HepG2 (cell line): ENCODE measurements around the gene COL5A1. TPM values are rescaled to one million over a fixed set of nuclear protein-coding genes. Genes with fewer than 3 reads are reported as not detected.

ENCODE experiments used
- ATAC-seq: fragments of 200-7000 bp; cut with Tn5 transposase; 3 replicates; pipeline ENCODE4 v1.9.1; 2020; ENCODE audit warnings: mild to moderate bottlenecking, moderate library complexity
- BruUV-seq: library from RNA; stranded (reverse); fragments of 400-500 nt; replicated peaks from 2 replicates; lab custom pipeline; 2021; lab: Mats Ljungman, UMichigan
- CTCF ChIA-PET: fragments of 300-600 bp; formaldehyde crosslinking; extraction: SDS; loops from one replicate; lab custom pipeline; 2021; ENCODE audit warnings: low total read pairs, inconsistent platforms, low intra/inter-chr PET ratio; lab: Yijun Ruan, JAX
- POLR2A ChIA-PET: fragments of 350-600 bp; sonication (Branson Sonifier 250); formaldehyde crosslinking; loops from one replicate; lab custom pipeline; 2020; ENCODE audit warnings: antibody characterized with exemption, inconsistent platforms; lab: Yijun Ruan, JAX
- DNase-seq: peaks from one replicate; pipeline ENCODE4 v3.0.0-alpha.2; 2015; ENCODE audit warnings: low spot score
- FAIRE-seq: peaks from 3 replicates; lab custom pipeline; 2011; peaks lifted over from hg19 to GRCh38; lab: Jason Lieb, UNC
- H2AFZ ChIP-seq: one replicate; pipeline ENCODE4 v1.6.1; 2011; ENCODE audit warnings: low read length, inconsistent platforms
- H3K27ac ChIP-seq: fragments of 300-600 bp; 3 replicates; pipeline ENCODE4 v1.8.0; 2011; ENCODE audit warnings: mixed run types, mild to moderate bottlenecking, mixed read lengths, low read length, inconsistent platforms; ENCODE audit not compliant: insufficient read depth; ENCODE audit errors: extremely low read length
- H3K27me3 ChIP-seq, 2 experiments: fragments of 200-600 bp in 1 of 2; 2 replicates in 1 of 2; 3 replicates in 1 of 2; pipeline versions ENCODE4 v1.6.0 to v1.8.0; 2011; ENCODE audit warnings: low read length in 2 of 2, mild to moderate bottlenecking in 2 of 2, moderate library complexity in 2 of 2, inconsistent platforms in 1 of 2; ENCODE audit not compliant: insufficient read depth in 2 of 2, control insufficient read depth in 1 of 2
- H3K36me3 ChIP-seq, 2 experiments: fragments of 200-600 bp in 1 of 2; replicated peaks in 1 of 2; 2 replicates in 1 of 2; 3 replicates in 1 of 2; pipeline versions ENCODE4 v1.5.1 to v1.8.0; 2011; ENCODE audit warnings: low read length in 2 of 2, inconsistent platforms in 1 of 2; ENCODE audit not compliant: insufficient read depth in 2 of 2, control insufficient read depth in 1 of 2
- H3K4me1 ChIP-seq: 2 replicates; pipeline ENCODE4 v1.5.1; 2012; ENCODE audit warnings: low read length, inconsistent platforms; ENCODE audit not compliant: insufficient read depth
- H3K4me2 ChIP-seq: 2 replicates; pipeline ENCODE4 v1.6.0; 2011; ENCODE audit warnings: low read depth, low read length, inconsistent platforms
- H3K4me3 ChIP-seq, 3 experiments: fragments of 200-600 bp in 1 of 3; sonication (generic), shearing (Covaris generic) in 1 of 3; replicated peaks in 1 of 3; 2 replicates each; pipeline ENCODE4 v1.5.1; 2011 to 2016; ENCODE audit warnings: low read length in 3 of 3, inconsistent platforms in 2 of 3, low read depth in 2 of 3, mild to moderate bottlenecking in 2 of 3, control low read depth in 1 of 3, mixed read lengths in 1 of 3; ENCODE audit not compliant: insufficient read depth in 1 of 3
- H3K79me2 ChIP-seq: one replicate; pipeline ENCODE4 v1.6.1; 2011; ENCODE audit warnings: low read length, inconsistent platforms; ENCODE audit not compliant: insufficient read depth
- H3K9ac ChIP-seq: 2 replicates; pipeline ENCODE4 v1.6.0; 2011; ENCODE audit warnings: mild to moderate bottlenecking, low read depth, low read length, inconsistent platforms; ENCODE audit not compliant: insufficient read depth
- H3K9me3 ChIP-seq: 2 replicates; pipeline ENCODE4 v1.5.1; 2012; ENCODE audit warnings: mild to moderate bottlenecking, low read length
- H4K20me1 ChIP-seq: 2 replicates; pipeline ENCODE4 v1.6.0; 2011; ENCODE audit warnings: inconsistent platforms, mild to moderate bottlenecking, low read length, moderate library complexity; ENCODE audit not compliant: insufficient read depth
- CEBPG ChIP-seq: IDR thresholded peaks from 2 replicates; pipeline ENCODE4 v1.6.1; 2016
- FIP1L1 ChIP-seq: fragments of 200-400 bp; formaldehyde crosslinking; IDR thresholded peaks from 2 replicates; pipeline ENCODE4 v1.6.1; 2018; ENCODE audit warnings: low read depth, mild to moderate bottlenecking, low read length, moderate library complexity, borderline replicate concordance; ENCODE audit not compliant: insufficient read depth
- PTBP1 ChIP-seq: fragments of 200-400 bp; formaldehyde crosslinking; IDR thresholded peaks from 2 replicates; pipeline ENCODE4 v1.6.1; 2018; ENCODE audit warnings: low read length, low read depth; ENCODE audit not compliant: poor library complexity, severe bottlenecking
- ZNF205 ChIP-seq: IDR thresholded peaks from 2 replicates; pipeline ENCODE4 v1.6.1; 2018; ENCODE audit warnings: missing biosample characterization, missing genetic modification reagents
- WGBS: methylation state at CpG from one replicate; pipeline ENCODE4 v1.1.6; 2017; ENCODE audit warnings: low lambda C conversion rate; 5-methylcytosine and 5-hydroxymethylcytosine counted together
- in situ Hi-C: cut with HindIII; loops from 2 replicates; pipeline ENCODE4 v1.10.0; 2017; ENCODE audit warnings: low pct_unique_long_range_greater_than_20kb; ENCODE audit not compliant: extremely low pct_ligation_motif_present
- intact Hi-C: fragments of 100-400 bp; cut with micrococcal nuclease; formaldehyde crosslinking; loops from one replicate; pipeline ENCODE4 v1.10.0; 2022; ENCODE audit not compliant: unreplicated experiment
- polyA plus RNA-seq, 8 experiments: library from polyadenylated mRNA; depleted of rRNA in 3 of 8; stranded (reverse) in 7 of 8; unstranded in 1 of 8; fragments of >200 nt; fragmentation: Illumina TruSeq in 4 of 8; extraction: Trizol in 4 of 8; gene quantifications; 2 replicates each; pipeline versions ENCODE4 v1.2.1 to v1.2.3, GENCODE V29; 2011 to 2016; ENCODE audit warnings: low read depth in 4 of 8, missing spikeins in 1 of 8, mixed read lengths in 1 of 8; ENCODE audit not compliant: insufficient read depth in 1 of 8
- total RNA-seq, 5 experiments: library from RNA; depleted of rRNA; stranded (reverse); fragments of >200 nt; fragmentation: Illumina TruSeq; extraction: Trizol; gene quantifications; 2 replicates each; pipeline ENCODE4 v1.2.3, GENCODE V29; 2016; ENCODE audit warnings: low read depth in 1 of 5
- TF ChIP-seq, protein P1 (sequence below): sonication (generic); formaldehyde crosslinking; IDR thresholded peaks from 2 replicates; pipeline ENCODE4 v1.5.0; 2020; ENCODE audit warnings: mild to moderate bottlenecking, missing genetic modification reagents
- TF ChIP-seq, protein P2 (sequence below): sonication (generic); formaldehyde crosslinking; IDR thresholded peaks from 2 replicates; pipeline ENCODE4 v1.9.0; 2021; ENCODE audit warnings: missing genetic modification reagents, borderline replicate concordance
- TF ChIP-seq, protein P3 (sequence below): IDR thresholded peaks from 2 replicates; pipeline ENCODE4 v1.6.1; 2016; ENCODE audit warnings: missing compliant biosample characterization, missing genetic modification reagents, borderline replicate concordance

The COL5A1 gene
- total and polyA plus RNA-seq, 2 of the 13 experiments (the other 11 are each of a cell fraction or from before 2014, with no cell fraction given) = not detected

DNA sequence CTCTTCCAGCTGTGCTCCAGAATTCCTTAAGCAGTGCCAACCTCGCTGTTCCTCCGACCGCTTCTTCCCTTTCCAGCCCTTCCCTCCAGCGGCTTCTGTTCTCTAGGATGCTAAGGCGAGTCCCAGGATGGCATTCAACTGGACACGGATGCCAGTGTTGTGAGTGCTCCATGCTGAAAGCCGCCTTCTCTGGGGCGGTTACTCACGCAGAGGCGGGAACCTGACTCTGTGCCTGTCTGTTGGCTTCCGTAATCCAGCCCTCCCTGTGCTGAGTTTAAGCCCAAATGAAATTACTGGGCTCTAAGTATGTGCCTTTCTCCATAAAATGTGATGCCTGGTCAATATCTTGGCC, 20.2 kb downstream of the COL5A1 start (continued):
- TF ChIP-seq, protein P1, sequence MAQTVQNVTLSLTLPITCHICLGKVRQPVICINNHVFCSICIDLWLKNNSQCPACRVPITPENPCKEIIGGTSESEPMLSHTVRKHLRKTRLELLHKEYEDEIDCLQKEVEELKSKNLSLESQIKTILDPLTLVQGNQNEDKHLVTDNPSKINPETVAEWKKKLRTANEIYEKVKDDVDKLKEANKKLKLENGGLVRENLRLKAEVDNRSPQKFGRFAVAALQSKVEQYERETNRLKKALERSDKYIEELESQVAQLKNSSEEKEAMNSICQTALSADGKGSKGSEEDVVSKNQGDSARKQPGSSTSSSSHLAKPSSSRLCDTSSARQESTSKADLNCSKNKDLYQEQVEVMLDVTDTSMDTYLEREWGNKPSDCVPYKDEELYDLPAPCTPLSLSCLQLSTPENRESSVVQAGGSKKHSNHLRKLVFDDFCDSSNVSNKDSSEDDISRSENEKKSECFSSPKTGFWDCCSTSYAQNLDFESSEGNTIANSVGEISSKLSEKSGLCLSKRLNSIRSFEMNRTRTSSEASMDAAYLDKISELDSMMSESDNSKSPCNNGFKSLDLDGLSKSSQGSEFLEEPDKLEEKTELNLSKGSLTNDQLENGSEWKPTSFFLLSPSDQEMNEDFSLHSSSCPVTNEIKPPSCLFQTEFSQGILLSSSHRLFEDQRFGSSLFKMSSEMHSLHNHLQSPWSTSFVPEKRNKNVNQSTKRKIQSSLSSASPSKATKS (CRISPR knock-in tag) = no peak

DNA sequence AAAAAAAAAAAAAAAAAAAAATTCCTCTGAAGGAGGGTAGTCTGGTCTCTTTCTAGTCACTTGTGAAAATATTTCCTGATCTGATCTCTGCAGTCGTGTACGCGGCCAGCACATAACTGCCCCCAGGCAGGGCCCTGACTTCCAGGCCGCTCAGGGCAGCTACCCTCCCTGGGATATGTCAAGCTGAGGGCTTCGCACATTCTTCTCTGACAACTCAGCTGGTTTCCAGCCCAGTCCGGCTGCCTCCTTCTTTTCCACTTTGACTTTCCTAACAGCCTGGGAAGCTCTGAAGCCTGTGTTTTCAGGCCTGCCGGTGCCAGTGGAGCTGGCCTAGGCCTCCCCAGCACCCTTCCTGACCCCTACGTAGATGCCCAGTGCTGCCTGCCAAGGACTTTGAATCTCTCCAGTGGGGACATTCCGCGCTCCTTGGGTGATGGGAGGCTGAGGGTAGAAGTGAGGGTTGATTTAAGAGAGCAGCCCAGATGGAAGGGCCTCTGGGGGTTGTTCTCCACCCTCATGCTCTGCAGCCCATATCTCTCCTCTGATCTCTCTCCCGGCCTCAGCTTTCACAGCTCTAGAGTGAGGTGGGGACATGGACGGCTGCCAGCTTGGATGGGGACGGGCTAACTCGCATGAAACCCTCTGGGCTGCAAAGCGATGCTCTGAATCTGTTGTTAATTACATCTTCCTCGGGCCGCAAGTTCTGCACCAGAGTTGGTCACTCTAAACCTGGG, 20.7 kb downstream of the COL5A1 start:
- no peak overlapping the region for H3K4me2 ChIP-seq
- intact Hi-C loops = no loop called here

DNA sequence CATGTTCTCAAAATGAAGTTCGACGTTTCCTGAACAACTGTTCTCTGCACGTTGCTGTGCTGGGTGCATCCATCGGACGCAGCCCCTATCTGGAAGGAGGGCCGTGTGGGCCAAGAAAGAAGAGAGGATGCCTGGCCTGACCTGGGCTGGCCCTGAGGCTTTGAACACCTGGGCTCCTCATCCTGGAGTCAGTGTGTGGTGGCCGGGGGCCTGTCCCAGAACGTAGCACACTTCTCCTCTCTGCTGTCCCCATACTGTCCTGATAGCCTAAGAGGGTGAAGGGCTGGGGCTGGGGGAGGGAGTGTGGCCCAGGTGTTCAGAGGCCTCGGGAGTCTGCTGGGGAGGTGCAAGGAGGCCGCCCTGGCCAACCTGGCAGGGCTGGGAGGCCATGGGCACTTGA, 21.5 kb downstream of the COL5A1 start:
- FAIRE-seq = no peak
- CTCF ChIA-PET = no interaction called here

More for the DNA sequence above, 20.7 kb downstream of the COL5A1 start:
- Histone ChIP-seq H3K4me3 (no peak overlapping the region), H3K27ac (no peak overlapping the region), H3K4me1 (no peaks in the 10 kb centered on the region), H3K27me3 (peaks cover 6 to 32% of the 10 kb centered on the region in 2 experiments; a peak in 3 of 5 replicates), H2AFZ (no peak overlapping the region), H3K36me3 (no peaks in the 10 kb centered on the region), H3K9me3 (peaks cover 15% of the 10 kb centered on the region), H3K79me2 (no peaks in the 10 kb centered on the region), H3K9ac (no peak overlapping the region), H4K20me1 (no peaks in the 10 kb centered on the region)
- ChIA-PET CTCF (no interaction called here), POLR2A (no interaction called here)
- WGBS = 21% methylated on average over 14 of the region's 17 CpGs
- DNase-seq = no peak
- ATAC-seq = no peak
- in situ Hi-C loops = no loop called here
- TF ChIP-seq FIP1L1 (no peak), ZNF205 (CRISPR knock-in tag) (no peak)
- BruUV-seq = no TSS peak
- no peak for FAIRE-seq

More for the DNA sequence above, 21.5 kb downstream of the COL5A1 start:
- WGBS = 25% methylated on average over 9 of the region's 10 CpGs
- intact Hi-C loops = no loop called here
- Histone ChIP-seq H3K27ac (no peak overlapping the region), H3K4me3 (no peak overlapping the region), H3K9me3 (peaks cover 15% of the 10 kb centered on the region), H3K4me2 (no peak overlapping the region), H3K4me1 (no peaks in the 10 kb centered on the region), H3K27me3 (peaks cover 6 to 32% of the 10 kb centered on the region in 2 experiments; a peak in 3 of 5 replicates), H4K20me1 (no peaks in the 10 kb centered on the region), H2AFZ (no peak overlapping the region), H3K36me3 (no peaks in the 10 kb centered on the region), H3K79me2 (no peaks in the 10 kb centered on the region), H3K9ac (no peak overlapping the region)
- ATAC-seq = no peak
- no TSS peak for BruUV-seq
- DNase-seq = no peak
- in situ Hi-C loops = no loop called here
- TF ChIP-seq, protein P2, sequence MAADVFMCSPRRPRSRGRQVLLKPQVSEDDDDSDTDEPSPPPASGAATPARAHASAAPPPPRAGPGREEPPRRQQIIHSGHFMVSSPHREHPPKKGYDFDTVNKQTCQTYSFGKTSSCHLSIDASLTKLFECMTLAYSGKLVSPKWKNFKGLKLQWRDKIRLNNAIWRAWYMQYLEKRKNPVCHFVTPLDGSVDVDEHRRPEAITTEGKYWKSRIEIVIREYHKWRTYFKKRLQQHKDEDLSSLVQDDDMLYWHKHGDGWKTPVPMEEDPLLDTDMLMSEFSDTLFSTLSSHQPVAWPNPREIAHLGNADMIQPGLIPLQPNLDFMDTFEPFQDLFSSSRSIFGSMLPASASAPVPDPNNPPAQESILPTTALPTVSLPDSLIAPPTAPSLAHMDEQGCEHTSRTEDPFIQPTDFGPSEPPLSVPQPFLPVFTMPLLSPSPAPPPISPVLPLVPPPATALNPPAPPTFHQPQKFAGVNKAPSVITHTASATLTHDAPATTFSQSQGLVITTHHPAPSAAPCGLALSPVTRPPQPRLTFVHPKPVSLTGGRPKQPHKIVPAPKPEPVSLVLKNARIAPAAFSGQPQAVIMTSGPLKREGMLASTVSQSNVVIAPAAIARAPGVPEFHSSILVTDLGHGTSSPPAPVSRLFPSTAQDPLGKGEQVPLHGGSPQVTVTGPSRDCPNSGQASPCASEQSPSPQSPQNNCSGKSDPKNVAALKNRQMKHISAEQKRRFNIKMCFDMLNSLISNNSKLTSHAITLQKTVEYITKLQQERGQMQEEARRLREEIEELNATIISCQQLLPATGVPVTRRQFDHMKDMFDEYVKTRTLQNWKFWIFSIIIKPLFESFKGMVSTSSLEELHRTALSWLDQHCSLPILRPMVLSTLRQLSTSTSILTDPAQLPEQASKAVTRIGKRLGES (CRISPR knock-in tag) = no peak
- TF ChIP-seq CEBPG (no peak), PTBP1 (no peak)
- TF ChIP-seq, protein P3, sequence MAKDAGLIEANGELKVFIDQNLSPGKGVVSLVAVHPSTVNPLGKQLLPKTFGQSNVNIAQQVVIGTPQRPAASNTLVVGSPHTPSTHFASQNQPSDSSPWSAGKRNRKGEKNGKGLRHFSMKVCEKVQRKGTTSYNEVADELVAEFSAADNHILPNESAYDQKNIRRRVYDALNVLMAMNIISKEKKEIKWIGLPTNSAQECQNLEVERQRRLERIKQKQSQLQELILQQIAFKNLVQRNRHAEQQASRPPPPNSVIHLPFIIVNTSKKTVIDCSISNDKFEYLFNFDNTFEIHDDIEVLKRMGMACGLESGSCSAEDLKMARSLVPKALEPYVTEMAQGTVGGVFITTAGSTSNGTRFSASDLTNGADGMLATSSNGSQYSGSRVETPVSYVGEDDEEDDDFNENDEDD (CRISPR knock-in tag) = no peak
- POLR2A ChIA-PET = no interaction called here
